Measurements from ENCODE around the gene TNRC6A. TPM values are rescaled to one million over a fixed set of nuclear protein-coding genes. Genes with fewer than 3 reads are reported as not detected.
"Not testable (repeated sequence)": the region's sequence is repeated elsewhere in the genome, so short reads cannot be mapped to it uniquely, and the experiment has no call there.

The TNRC6A gene
- total RNA-seq, 2 donors from 2014 or later: 23.5 to 24.4 TPM

- Histone ChIP-seq H3K9me3 (no peaks in the 10 kb centered on the region), H3K4me1 (peaks cover 0 to 9% of the 10 kb centered on the region in 2 donors), H3K4me3 (no peak overlapping the region), H3K27ac (no peak overlapping the region), H3K36me3 (no peaks in the 10 kb centered on the region), H3K27me3 (no peaks in the 10 kb centered on the region)
- no peak for DNase-seq (ENCODE audit: low spot score)
- no peak for TF ChIP-seq CTCF (IDR thresholded peaks at IDR 0.05)
Measured at GRCh38 chr16:24854607-24855171, 125.2 kb downstream of the TNRC6A start.

DNA sequence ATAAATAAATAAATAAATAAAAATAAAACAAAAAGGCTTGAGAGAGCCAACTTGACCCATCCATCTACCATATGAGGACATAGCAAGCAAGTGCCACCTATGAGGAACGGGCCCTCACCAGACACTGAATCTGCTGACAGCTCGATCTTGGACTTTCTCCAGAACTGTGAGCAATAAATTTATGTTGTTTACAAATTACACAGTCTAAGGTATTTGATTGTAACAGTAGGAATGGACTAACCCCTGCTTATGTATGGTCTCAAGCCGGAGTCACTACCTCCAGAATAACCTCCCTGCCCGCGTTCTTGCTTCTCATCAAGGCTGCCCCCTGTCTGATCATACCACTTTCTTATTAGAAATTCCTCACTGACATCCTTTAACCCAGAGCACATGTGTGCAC lies 126.2 kb downstream of the TNRC6A start:
- no peak overlapping the region for H3K27ac ChIP-seq
- H3K27me3 ChIP-seq: no peaks in the 10 kb centered on the region
- no peaks in the 10 kb centered on the region for H3K36me3 ChIP-seq
- H3K4me1 ChIP-seq: peaks cover 0 to 9% of the 10 kb centered on the region in 2 donors
- DNase-seq (ENCODE audit: low spot score): no peak
- TF ChIP-seq CTCF (IDR thresholded peaks at IDR 0.05): no peak
- no peaks in the 10 kb centered on the region for H3K9me3 ChIP-seq
- H3K4me3 ChIP-seq: no peak overlapping the region

GRCh38 chr16:24856871-24857270 lies 127.4 kb downstream of the TNRC6A start:
- H3K4me1 ChIP-seq; H3K9me3 ChIP-seq; H3K27ac ChIP-seq; DNase-seq (ENCODE audit: low spot score); H3K27me3 ChIP-seq; H3K4me3 ChIP-seq; H3K36me3 ChIP-seq: not testable (repeated sequence)

DNA sequence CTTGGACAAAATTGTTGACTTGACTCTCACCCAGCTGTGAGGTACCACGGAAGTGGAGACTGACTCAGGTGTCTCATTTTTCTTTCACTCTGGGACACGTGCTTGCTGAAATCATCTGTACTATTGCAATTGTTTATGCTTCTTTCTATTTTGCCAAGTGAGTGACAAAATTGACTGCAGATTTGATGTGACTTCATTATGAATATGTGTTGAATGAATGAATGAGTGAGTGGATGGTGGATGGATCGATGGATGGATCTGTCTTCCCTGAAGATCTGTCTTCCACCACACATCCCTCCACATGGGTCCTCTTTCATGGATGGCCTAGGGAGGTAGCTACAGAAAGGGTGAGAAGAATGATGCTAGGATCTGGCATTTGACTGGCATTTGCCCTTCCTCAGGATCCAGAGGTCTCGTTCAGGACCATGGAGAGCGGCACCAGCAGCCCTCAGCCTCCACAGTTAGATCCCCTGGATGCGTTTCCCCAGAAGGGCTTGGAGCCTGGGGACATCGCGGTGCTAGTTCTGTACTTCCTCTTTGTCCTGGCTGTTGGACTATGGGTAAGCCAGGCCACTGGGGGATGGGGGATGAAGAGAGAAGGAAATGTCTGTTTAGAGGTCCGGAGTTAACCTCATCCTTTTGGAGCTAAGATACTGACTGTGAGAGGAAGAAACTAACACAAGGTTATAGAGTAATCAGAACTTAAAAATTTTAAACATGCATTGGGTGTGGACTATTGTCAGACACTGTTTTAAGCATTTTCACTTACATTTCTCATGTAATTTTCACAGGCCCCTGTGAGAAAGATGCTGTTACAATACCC lies 129.0 kb downstream of the TNRC6A start:
- H3K4me1 ChIP-seq: peaks cover 0 to 9% of the 10 kb centered on the region in 2 donors
- TF ChIP-seq CTCF (IDR thresholded peaks at IDR 0.05): no peak
- H3K27me3 ChIP-seq: no peaks in the 10 kb centered on the region
- no peak overlapping the region for H3K4me3 ChIP-seq
- DNase-seq (ENCODE audit: low spot score): no peak
- no peaks in the 10 kb centered on the region for H3K9me3 ChIP-seq
- H3K36me3 ChIP-seq: no peaks in the 10 kb centered on the region
- no peak overlapping the region for H3K27ac ChIP-seq

GRCh38 chr16:24861461-24861860 lies 132.0 kb downstream of the TNRC6A start:
- Histone ChIP-seq H3K4me1 (no peaks in the 10 kb centered on the region), H3K36me3 (no peaks in the 10 kb centered on the region), H3K27ac (no peak overlapping the region), H3K9me3 (peaks cover 0 to 7% of the 10 kb centered on the region in 2 donors), H3K27me3 (no peaks in the 10 kb centered on the region), H3K4me3 (no peak overlapping the region)
- DNase-seq (ENCODE audit: low spot score): no peak
- no peak for TF ChIP-seq CTCF (IDR thresholded peaks at IDR 0.05)

GRCh38 chr16:24863582-24864437 lies 134.4 kb downstream of the TNRC6A start:
- Histone ChIP-seq H3K9me3 (peaks cover 0 to 7% of the 10 kb centered on the region in 2 donors), H3K36me3 (no peaks in the 10 kb centered on the region), H3K4me3 (no peak overlapping the region), H3K27ac (no peak overlapping the region), H3K27me3 (no peaks in the 10 kb centered on the region), H3K4me1 (no peaks in the 10 kb centered on the region)
- no peak for TF ChIP-seq CTCF (IDR thresholded peaks at IDR 0.05)
- no peak for DNase-seq (ENCODE audit: low spot score)

Data from right atrium auricular region (tissue), 2 donors.